PFSK-1 (cell line): Measurements from ENCODE around the gene TNS3.

Source experiments
- FOXP2 ChIP-seq: optimal IDR thresholded peaks from 2 replicates; pipeline ENCODE3; 2011; ENCODE audit warnings: borderline replicate concordance, control low read depth, inconsistent platforms; ENCODE audit not compliant: insufficient read depth; ENCODE audit errors: extremely low read length, extremely low read depth
- POLR2AphosphoS5 ChIP-seq: IDR thresholded peaks from 2 replicates; pipeline ENCODE4 v1.6.1; 2012; ENCODE audit warnings: low read depth, mild to moderate bottlenecking, control low read depth, low read length, moderate library complexity
- SIN3A ChIP-seq: IDR thresholded peaks from 2 replicates; pipeline ENCODE4 v1.6.1; 2012; ENCODE audit warnings: mild to moderate bottlenecking, low read length, moderate library complexity, borderline replicate concordance; ENCODE audit not compliant: insufficient read depth
- TAF1 ChIP-seq: IDR thresholded peaks from 2 replicates; pipeline ENCODE4 v1.6.1; 2012; ENCODE audit warnings: low read length, control low read depth, borderline replicate concordance; ENCODE audit not compliant: insufficient read depth
- TF ChIP-seq, protein P1 (sequence below), 2 experiments: IDR thresholded peaks; 2 replicates each; pipeline versions ENCODE4 v1.6.1 to v1.8.0; 2011 to 2012; ENCODE audit warnings: low read depth in 2 of 2, low read length in 2 of 2, control low read depth in 1 of 2, inconsistent platforms in 1 of 2, mild to moderate bottlenecking in 1 of 2, moderate library complexity in 1 of 2; ENCODE audit not compliant: insufficient read depth in 1 of 2

Gene TNS3

GRCh38 chr7:47496666-47497065 is 85.2 kb downstream of the TNS3 start:
- TF ChIP-seq TAF1 (no peak), SIN3A (no peak), POLR2AphosphoS5 (no peak), FOXP2 (no peak)
- TF ChIP-seq, protein P1, sequence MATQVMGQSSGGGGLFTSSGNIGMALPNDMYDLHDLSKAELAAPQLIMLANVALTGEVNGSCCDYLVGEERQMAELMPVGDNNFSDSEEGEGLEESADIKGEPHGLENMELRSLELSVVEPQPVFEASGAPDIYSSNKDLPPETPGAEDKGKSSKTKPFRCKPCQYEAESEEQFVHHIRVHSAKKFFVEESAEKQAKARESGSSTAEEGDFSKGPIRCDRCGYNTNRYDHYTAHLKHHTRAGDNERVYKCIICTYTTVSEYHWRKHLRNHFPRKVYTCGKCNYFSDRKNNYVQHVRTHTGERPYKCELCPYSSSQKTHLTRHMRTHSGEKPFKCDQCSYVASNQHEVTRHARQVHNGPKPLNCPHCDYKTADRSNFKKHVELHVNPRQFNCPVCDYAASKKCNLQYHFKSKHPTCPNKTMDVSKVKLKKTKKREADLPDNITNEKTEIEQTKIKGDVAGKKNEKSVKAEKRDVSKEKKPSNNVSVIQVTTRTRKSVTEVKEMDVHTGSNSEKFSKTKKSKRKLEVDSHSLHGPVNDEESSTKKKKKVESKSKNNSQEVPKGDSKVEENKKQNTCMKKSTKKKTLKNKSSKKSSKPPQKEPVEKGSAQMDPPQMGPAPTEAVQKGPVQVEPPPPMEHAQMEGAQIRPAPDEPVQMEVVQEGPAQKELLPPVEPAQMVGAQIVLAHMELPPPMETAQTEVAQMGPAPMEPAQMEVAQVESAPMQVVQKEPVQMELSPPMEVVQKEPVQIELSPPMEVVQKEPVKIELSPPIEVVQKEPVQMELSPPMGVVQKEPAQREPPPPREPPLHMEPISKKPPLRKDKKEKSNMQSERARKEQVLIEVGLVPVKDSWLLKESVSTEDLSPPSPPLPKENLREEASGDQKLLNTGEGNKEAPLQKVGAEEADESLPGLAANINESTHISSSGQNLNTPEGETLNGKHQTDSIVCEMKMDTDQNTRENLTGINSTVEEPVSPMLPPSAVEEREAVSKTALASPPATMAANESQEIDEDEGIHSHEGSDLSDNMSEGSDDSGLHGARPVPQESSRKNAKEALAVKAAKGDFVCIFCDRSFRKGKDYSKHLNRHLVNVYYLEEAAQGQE (IDR thresholded peaks at IDR 0.05; ENCODE audit: insufficient read depth in 1 of 2, low read depth in 2 of 2, low read length in 2 of 2), result no peak

- TF ChIP-seq TAF1 (no peak), SIN3A (no peak), FOXP2 (no peak), POLR2AphosphoS5 (no peak)
- TF ChIP-seq, protein P1 (IDR thresholded peaks at IDR 0.05; ENCODE audit: insufficient read depth in 1 of 2, low read depth in 2 of 2, low read length in 2 of 2), result no peak
Observed at GRCh38 chr7:47496056-47496665, 85.8 kb downstream of the TNS3 start.

DNA sequence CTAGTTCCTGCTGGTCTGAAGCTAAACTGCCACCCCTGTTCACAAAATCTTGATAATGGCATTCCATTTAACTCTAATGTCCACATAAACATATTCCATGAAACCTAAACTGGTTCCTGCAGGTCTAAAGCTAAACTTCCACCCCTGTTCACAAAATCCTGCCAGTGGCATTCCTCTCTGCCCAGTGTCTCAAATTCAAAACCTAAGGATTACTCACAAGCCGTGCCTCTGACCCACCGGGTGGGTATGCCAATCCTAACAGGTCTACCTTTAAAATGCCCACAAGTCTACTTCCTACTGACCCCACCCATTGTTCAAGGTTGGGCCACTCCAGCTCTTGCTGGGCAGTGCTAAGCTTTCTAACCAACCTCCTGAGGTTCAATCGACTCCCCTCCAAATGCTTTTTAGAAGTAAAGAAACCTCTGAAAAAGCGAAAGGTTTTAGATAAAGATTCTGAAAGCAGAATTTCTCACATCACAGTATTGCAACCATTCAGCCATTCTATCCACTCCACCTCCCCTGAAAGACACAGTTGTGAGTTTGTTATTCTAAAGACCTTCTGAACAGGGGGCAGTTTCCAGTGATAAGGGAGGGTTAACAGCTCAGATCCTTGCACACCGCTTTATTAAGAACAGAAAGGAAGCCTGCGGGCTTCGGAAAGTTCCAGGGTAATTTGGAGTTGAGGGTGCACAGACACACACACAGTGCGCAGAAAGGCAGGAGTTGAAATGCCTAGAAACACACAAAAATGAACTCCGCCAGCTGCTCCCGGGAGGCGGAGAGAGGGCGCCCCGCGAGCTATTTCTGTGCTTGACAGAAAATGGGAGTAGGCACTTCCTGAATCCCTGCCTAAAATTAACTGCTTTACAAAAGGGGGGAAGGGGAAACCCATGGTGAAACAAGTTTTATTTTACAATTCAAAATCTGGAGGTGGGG is 87.7 kb downstream of the TNS3 start:
- TF ChIP-seq FOXP2 (no peak), POLR2AphosphoS5 (no peak), SIN3A (no peak), TAF1 (no peak)
- TF ChIP-seq, protein P1 (IDR thresholded peaks at IDR 0.05; ENCODE audit: insufficient read depth in 1 of 2, low read depth in 2 of 2, low read length in 2 of 2), result no peak

GRCh38 chr7:47492716-47493325 is 89.1 kb downstream of the TNS3 start:
- TF ChIP-seq SIN3A (no peak), FOXP2 (no peak), TAF1 (no peak), POLR2AphosphoS5 (no peak)
- TF ChIP-seq, protein P1 (IDR thresholded peaks at IDR 0.05; ENCODE audit: insufficient read depth in 1 of 2, low read depth in 2 of 2, low read length in 2 of 2), result no peak
